GM12872 (cell line): Measurements from ENCODE around the gene MRPL38.
A peak's percentile ranks its signal among the peaks of the same experiment; 100 is the strongest.

Source experiments
- CTCF ChIP-seq: IDR thresholded peaks from 3 replicates; pipeline ENCODE4 v1.5.1; 2011; ENCODE audit warnings: low read depth, mild to moderate bottlenecking, low read length, moderate library complexity; ENCODE audit not compliant: insufficient read depth

Gene MRPL38

DNA sequence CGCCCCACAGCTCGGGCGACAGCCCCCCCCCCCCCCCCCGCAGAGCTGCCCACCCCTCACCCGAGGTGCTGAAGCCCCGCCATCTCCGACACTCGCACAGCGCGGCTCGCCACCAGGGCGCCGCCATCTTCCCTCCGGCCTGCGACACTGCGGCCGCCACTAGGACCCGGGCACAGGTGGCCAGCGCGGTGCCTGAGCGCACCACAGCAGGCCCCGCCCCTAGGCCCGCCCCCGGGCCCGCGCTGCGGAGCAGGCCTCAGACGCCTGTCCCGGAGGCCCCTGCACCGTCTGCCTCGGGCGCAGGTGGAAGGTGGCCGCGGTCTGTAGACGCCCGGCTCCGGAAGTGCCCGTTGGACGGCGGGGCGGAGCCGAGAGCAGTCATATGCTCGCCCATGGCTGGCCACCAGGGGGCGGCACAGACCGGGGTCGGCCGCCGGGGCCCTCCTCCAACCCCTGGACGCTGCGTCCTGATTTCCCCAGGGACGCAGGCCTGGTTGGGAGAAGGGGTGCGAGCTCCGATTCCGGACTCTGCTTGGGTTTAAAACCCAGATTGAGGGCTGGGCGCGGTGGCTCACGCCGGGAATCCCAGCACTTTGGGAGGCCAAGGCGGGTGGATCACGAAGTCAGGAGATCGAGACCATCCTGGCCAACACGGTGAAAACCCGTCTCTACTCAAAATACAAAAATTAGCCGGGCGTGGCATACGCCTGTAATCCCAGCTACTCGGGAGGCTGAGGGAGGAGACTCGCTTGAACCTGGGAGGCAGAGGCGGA, at the start of gene MRPL38:
Gene MRPL38 (minus strand): TSS at position 136 of the 773 bp plus-strand sequence. CDS start 9 bp downstream, at position 127.
- peak; percentile 87 for TF ChIP-seq CTCF

GRCh38 chr17:75950855-75951554, 46.3 kb upstream of the MRPL38 start:
- no peak for TF ChIP-seq CTCF

- TF ChIP-seq CTCF = no peak
Observed at GRCh38 chr17:75950421-75950820, 45.7 kb upstream of the MRPL38 start.

DNA sequence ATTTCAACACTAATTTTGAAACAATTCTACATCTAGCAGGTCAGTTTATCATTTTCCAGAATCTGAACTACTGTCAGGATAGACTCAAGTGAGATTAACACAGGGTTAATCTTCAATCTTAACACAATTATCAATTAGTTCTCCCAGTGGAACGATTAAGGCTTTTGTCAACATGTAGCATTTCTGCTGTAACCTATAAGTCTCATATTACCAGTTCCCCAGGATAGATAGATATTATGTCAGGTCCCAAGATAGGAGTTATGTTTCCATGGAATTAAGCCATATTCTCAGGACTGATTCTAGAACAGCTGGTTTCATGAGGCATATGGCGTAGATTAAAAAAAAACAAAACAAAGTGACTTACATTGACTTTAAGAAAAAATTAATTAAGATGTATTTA, 40.5 kb upstream of the MRPL38 start:
- TF ChIP-seq CTCF = no peak

GRCh38 chr17:75943491-75943890, 38.8 kb upstream of the MRPL38 start:
- TF ChIP-seq CTCF = no peak

DNA sequence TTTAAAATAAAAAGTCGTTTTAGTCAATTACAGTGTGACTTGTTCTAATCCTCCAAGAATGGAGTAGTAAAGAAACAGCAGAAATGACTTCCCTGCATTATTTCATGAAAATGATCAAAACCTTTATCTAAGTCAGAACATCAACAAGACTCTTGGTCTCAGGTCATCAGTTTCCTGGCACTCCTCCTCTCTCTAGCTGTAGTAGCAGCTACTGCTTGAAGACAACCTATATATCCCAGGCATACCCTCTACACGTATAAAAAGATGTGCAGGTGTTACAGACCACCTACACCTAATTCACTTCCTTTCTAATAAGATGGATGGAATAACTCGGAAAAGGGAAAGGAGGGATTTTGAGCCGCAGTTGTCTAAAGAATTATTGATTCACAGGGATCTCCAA, 37.8 kb upstream of the MRPL38 start:
- no peak for TF ChIP-seq CTCF

- no peak for TF ChIP-seq CTCF
Observed at GRCh38 chr17:75941442-75941819, 36.7 kb upstream of the MRPL38 start.
